H9 (cell line): ENCODE data around the gene TSPO. TPM values are rescaled to one million over a fixed set of nuclear protein-coding genes. Genes with fewer than 3 reads are reported as not detected.

Experiments
- DNase-seq: peaks from one replicate; pipeline ENCODE4 v3.0.0-alpha.2; 2017
- H2AFZ ChIP-seq: one replicate; pipeline ENCODE4 v1.6.1; 2013; ENCODE audit warnings: mild to moderate bottlenecking, low read length, control low read depth, moderate library complexity
- H2AK5ac ChIP-seq: 2 replicates; pipeline ENCODE4 v1.6.1; 2013; ENCODE audit warnings: low read length, control low read depth, mixed read lengths; ENCODE audit not compliant: insufficient read length
- H2BK120ac ChIP-seq: one replicate; pipeline ENCODE4 v1.6.1; 2013; ENCODE audit warnings: low read depth, mild to moderate bottlenecking, low read length, control low read depth, inconsistent platforms; ENCODE audit not compliant: poor library complexity, severe bottlenecking
- H2BK12ac ChIP-seq: 2 replicates; pipeline ENCODE4 v1.6.1; 2013; ENCODE audit warnings: low read length, control low read depth, mixed read lengths, low read depth; ENCODE audit not compliant: insufficient read length
- H2BK15ac ChIP-seq: 2 replicates; pipeline ENCODE4 v1.6.1; 2013; ENCODE audit warnings: low read depth, low read length, control low read depth
- H2BK20ac ChIP-seq: one replicate; pipeline ENCODE4 v1.6.1; 2013; ENCODE audit warnings: low read depth, mild to moderate bottlenecking, low read length, control low read depth, inconsistent platforms; ENCODE audit not compliant: poor library complexity, severe bottlenecking
- H2BK5ac ChIP-seq: 2 replicates; pipeline ENCODE4 v1.6.1; 2013; ENCODE audit warnings: low read length, control low read depth, mixed read lengths; ENCODE audit not compliant: insufficient read length
- H3K14ac ChIP-seq: 2 replicates; pipeline ENCODE4 v1.6.1; 2013; ENCODE audit warnings: low read length, control low read depth; ENCODE audit not compliant: insufficient read depth
- H3K18ac ChIP-seq: 2 replicates; pipeline ENCODE4 v1.6.1; 2013; ENCODE audit warnings: low read depth, mild to moderate bottlenecking, mixed read lengths, low read length, control low read depth; ENCODE audit not compliant: insufficient read length
- H3K23ac ChIP-seq: 2 replicates; pipeline ENCODE4 v1.6.1; 2013; ENCODE audit warnings: low read length, control low read depth, mixed read lengths, low read depth; ENCODE audit not compliant: insufficient read length
- H3K23me2 ChIP-seq: 2 replicates; pipeline ENCODE4 v1.6.1; 2013; ENCODE audit warnings: low read depth, mild to moderate bottlenecking, mixed read lengths, low read length, control low read depth; ENCODE audit not compliant: insufficient read length, poor library complexity, severe bottlenecking
- H3K27ac ChIP-seq: 2 replicates; pipeline ENCODE4 v1.5.1; 2013; ENCODE audit warnings: low read length, control low read depth, mixed read lengths, low read depth; ENCODE audit not compliant: insufficient read length
- H3K27me3 ChIP-seq: 2 replicates; pipeline ENCODE4 v1.6.1; 2013; ENCODE audit warnings: low read length, control low read depth, inconsistent platforms; ENCODE audit not compliant: insufficient read depth
- H3K4ac ChIP-seq: 2 replicates; pipeline ENCODE4 v1.6.1; 2013; ENCODE audit warnings: low read depth, mild to moderate bottlenecking, control low read depth, inconsistent platforms, low read length, moderate library complexity
- H3K4me1 ChIP-seq: 2 replicates; pipeline ENCODE4 v1.6.1; 2013; ENCODE audit warnings: low read length, control low read depth, inconsistent platforms; ENCODE audit not compliant: insufficient read depth
- H3K4me2 ChIP-seq: 2 replicates; pipeline ENCODE4 v1.6.1; 2013; ENCODE audit warnings: low read length, control low read depth, mixed read lengths; ENCODE audit not compliant: insufficient read length, insufficient read depth
- H3K56ac ChIP-seq: 2 replicates; pipeline ENCODE4 v1.6.1; 2013; ENCODE audit warnings: low read depth, mild to moderate bottlenecking, mixed read lengths, low read length, control low read depth; ENCODE audit not compliant: insufficient read length
- H3K79me1 ChIP-seq: 2 replicates; pipeline ENCODE4 v1.6.1; 2013; ENCODE audit warnings: low read depth, mild to moderate bottlenecking, moderate library complexity, low read length, control low read depth, inconsistent platforms; ENCODE audit not compliant: insufficient read depth, poor library complexity, severe bottlenecking
- H3K79me2 ChIP-seq: 2 replicates; pipeline ENCODE4 v1.6.1; 2013; ENCODE audit warnings: low read length, control low read depth, inconsistent platforms; ENCODE audit not compliant: insufficient read depth
- H3K9ac ChIP-seq: 2 replicates; pipeline ENCODE4 v1.6.1; 2013; ENCODE audit warnings: low read length, control low read depth, mixed read lengths; ENCODE audit not compliant: insufficient read length; ENCODE audit errors: extremely low read depth
- H3K9me3 ChIP-seq: one replicate; pipeline ENCODE4 v1.6.1; 2013; ENCODE audit warnings: low read depth, low read length, inconsistent platforms; ENCODE audit not compliant: control insufficient read depth
- H3T11ph ChIP-seq: one replicate; pipeline ENCODE4 v1.6.1; 2013; ENCODE audit warnings: mild to moderate bottlenecking, low read length, control low read depth, inconsistent platforms
- H4K20me1 ChIP-seq: one replicate; pipeline ENCODE4 v1.6.1; 2013; ENCODE audit not compliant: control insufficient read depth, insufficient read length, insufficient read depth
- H4K5ac ChIP-seq: 2 replicates; pipeline ENCODE4 v1.6.1; 2013; ENCODE audit warnings: low read depth, mild to moderate bottlenecking, mixed read lengths, low read length, control low read depth; ENCODE audit not compliant: insufficient read length
- H4K8ac ChIP-seq: replicated peaks from 2 replicates; pipeline ENCODE4 v1.6.1; 2013; ENCODE audit warnings: low read length, control low read depth, mixed read lengths, low read depth; ENCODE audit not compliant: insufficient read length
- H4K91ac ChIP-seq: 2 replicates; pipeline ENCODE4 v1.6.1; 2013; ENCODE audit warnings: low read depth, mild to moderate bottlenecking, moderate library complexity, mixed read lengths, low read length, control low read depth; ENCODE audit not compliant: insufficient read length
- H3K27ac Mint-ChIP-seq, 3 experiments: 2 replicates in 2 of 3; 3 replicates in 1 of 3; pipeline ENCODE4 v1.8.0; 2020 to 2021; ENCODE audit warnings: mixed read lengths in 3 of 3, mild to moderate bottlenecking in 1 of 3, moderate library complexity in 1 of 3
- H3K27me3 Mint-ChIP-seq: 2 replicates; pipeline ENCODE4 v1.8.0; 2021; ENCODE audit warnings: low read depth, mild to moderate bottlenecking, moderate library complexity, mixed read lengths
- H3K36me3 Mint-ChIP-seq, 3 experiments: 2 replicates in 2 of 3; 3 replicates in 1 of 3; pipeline ENCODE4 v1.8.0; 2020 to 2021; ENCODE audit warnings: low read depth in 3 of 3, mixed read lengths in 3 of 3; ENCODE audit not compliant: insufficient read depth in 1 of 3
- H3K4me1 Mint-ChIP-seq, 2 experiments: 2 replicates each; pipeline ENCODE4 v1.8.0; 2020; ENCODE audit warnings: mixed read lengths in 2 of 2
- H3K4me3 Mint-ChIP-seq, 2 experiments: 2 replicates in 1 of 2; 3 replicates in 1 of 2; pipeline ENCODE4 v1.8.0; 2020 to 2021; ENCODE audit warnings: mild to moderate bottlenecking in 2 of 2, mixed read lengths in 2 of 2, moderate library complexity in 1 of 2
- H3K9me3 Mint-ChIP-seq, 2 experiments: 2 replicates in 1 of 2; 3 replicates in 1 of 2; pipeline ENCODE4 v1.8.0; 2020; ENCODE audit warnings: mild to moderate bottlenecking in 2 of 2, mixed read lengths in 2 of 2, moderate library complexity in 1 of 2
- CTCF ChIP-seq: fragments of 200-600 bp; sonication (generic); conservative IDR thresholded peaks from 3 replicates; pipeline ENCODE4 v1.8.0; 2021; ENCODE audit warnings: antibody characterized with exemption, mild to moderate bottlenecking
- WGBS: extraction: QIAGEN DNeasy Blood & Tissue Kit; methylation state at CpG from one replicate; pipeline ENCODE4 v1.1.7; 2013; ENCODE audit warnings: missing lambda C conversion rate, low lambda C conversion rate, mixed read lengths; ENCODE audit not compliant: insufficient read length; ENCODE audit errors: extremely low coverage; 5-methylcytosine and 5-hydroxymethylcytosine counted together
- total RNA-seq: library from RNA; stranded (reverse); gene quantifications from 2 replicates; pipeline ENCODE4 v1.2.1, GENCODE V29; 2021

TSPO gene
- total RNA-seq, 1 experiment from 2014 or later, result 14.8 TPM

- H3K23ac ChIP-seq, result no peak overlapping the region
- 0 out of 7 replicates have a peak overlapping the region, but pooled peaks of 1 of the 3 experiments have one; percentile 3 for H3K27ac Mint-ChIP-seq
Measured at GRCh38 chr22:43198936-43199335, 47.6 kb downstream of the TSPO start.

More at GRCh38 chr22:43198936-43199335, 47.6 kb downstream of the TSPO start:
- H2BK120ac ChIP-seq, result no peak overlapping the region
- H3K27me3 ChIP-seq, result no peaks in the 10 kb centered on the region
- no peak overlapping the region for H3T11ph ChIP-seq
- no peak overlapping the region for H2BK5ac ChIP-seq
- DNase-seq, result no peak
- H4K20me1 ChIP-seq, result no peaks in the 10 kb centered on the region
- Mint-ChIP-seq H3K9me3 (no peaks in the 10 kb centered on the region), H3K4me3 (no peak overlapping the region), H3K27me3 (peaks cover 6% of the 10 kb centered on the region), H3K36me3 (no peaks in the 10 kb centered on the region), H3K4me1 (peaks cover 14 to 20% of the 10 kb centered on the region in 2 experiments)
- no peaks in the 10 kb centered on the region for H3K79me2 ChIP-seq
- H3K56ac ChIP-seq, result no peak overlapping the region
- H4K91ac ChIP-seq, result no peak overlapping the region
- H4K5ac ChIP-seq, result no peak overlapping the region
- WGBS, result no CpG with 5 or more reads among the region's 9 CpGs
- no peak overlapping the region for H2AK5ac ChIP-seq
- no peaks in the 10 kb centered on the region for H3K79me1 ChIP-seq
- H3K9me3 ChIP-seq, result no peaks in the 10 kb centered on the region
- H2BK15ac ChIP-seq, result no peak overlapping the region
- no peak overlapping the region for H2BK12ac ChIP-seq
- no peak overlapping the region for H3K27ac ChIP-seq
- H3K4me1 ChIP-seq, result no peaks in the 10 kb centered on the region
- no peak overlapping the region for H2BK20ac ChIP-seq
- H3K4ac ChIP-seq, result no peak overlapping the region
- no peak overlapping the region for H3K4me2 ChIP-seq
- H4K8ac ChIP-seq, result no peak overlapping the region
- H2AFZ ChIP-seq, result no peak overlapping the region
- H3K14ac ChIP-seq, result no peak overlapping the region
- H3K23me2 ChIP-seq, result no peaks in the 10 kb centered on the region
- no peak overlapping the region for H3K18ac ChIP-seq
- TF ChIP-seq CTCF, result no peak
- no peak overlapping the region for H3K9ac ChIP-seq
